HG02642 (cell line): ENCODE measurements around the gene LGALS8.
A peak's percentile ranks its signal among the peaks of the same experiment; 100 is the strongest.

ENCODE experiments used
- ATAC-seq: cut with Tn5 transposase; IDR thresholded peaks from one replicate; pipeline ENCODE4 v1.9.1; 2021; ENCODE audit warnings: mild to moderate bottlenecking; ENCODE audit not compliant: unreplicated experiment, poor library complexity

Gene LGALS8

DNA sequence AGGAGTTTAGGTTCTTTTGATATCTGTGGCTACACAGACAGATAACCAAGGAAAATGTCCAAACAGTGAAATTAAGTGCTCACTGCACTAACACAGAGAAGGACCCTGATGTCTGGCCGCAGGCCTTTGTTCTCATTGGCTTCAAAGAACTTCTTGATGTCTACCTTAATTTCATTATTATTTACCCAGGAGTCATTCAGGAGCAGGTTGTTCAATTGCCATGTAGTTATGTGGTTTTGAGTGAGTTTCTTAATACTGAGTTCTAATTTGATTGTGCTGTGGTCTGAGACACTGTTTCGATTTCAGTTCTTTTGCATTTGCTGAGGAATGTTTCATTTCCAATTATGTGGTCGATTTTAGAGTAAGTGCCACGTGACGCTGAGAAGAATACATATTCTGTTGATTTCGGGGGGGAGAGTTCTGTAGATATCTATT lies 15.2 kb upstream of the LGALS8 start:
- no peak for ATAC-seq

DNA sequence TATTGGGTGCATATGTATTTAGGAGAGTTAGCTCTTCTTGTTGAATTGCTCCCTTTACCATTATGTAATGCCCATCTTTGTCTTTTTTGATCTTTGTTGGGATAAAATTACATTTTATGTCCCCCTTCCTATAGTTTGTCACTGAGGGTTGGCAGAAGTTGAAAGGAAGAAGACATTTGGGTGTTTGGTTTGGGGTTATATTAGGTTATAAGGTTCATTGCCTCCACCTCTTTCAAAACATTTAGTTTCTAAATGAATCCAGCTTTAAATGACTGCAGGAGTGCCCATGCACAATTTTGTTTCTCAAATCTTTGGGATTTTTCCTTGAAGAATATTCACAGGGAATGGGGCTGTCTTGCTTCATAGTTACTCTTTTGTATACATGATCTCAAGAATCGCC lies 14.6 kb upstream of the LGALS8 start:
- no peak for ATAC-seq

DNA sequence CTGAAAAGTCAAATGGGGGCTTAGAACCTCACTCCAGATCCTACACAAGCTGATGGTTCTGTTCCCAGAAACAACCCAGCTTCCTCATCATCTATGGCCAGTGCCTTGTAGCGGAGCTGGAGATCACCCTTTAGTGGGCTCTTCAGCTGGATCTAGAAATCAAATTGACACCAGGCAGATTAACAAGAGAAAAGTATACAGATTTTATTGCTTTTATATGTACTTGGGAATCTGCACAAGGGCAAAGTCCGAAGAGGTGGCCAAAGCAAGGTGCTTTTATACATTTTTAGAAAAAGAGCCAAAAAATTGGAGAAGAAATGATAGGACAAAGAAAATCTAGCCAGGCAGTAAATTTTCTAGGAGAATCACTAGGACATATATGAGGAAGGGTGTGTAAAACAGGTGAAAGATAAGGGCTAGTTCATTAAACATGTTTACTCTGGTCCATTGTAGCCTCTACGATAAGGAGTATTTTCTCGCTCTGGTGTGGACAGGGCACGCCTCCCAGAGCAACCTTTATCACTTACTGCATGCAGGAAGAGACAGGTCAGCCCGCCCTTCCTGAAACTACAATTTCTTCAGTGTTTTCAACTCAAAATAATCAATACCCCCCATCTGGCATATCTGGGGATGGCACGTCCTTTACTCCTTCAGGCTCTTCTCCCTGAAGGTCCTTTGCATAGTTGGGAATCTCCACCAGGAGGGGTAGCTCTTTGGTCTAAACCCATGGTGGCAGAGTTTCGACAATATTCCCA lies 14.0 kb upstream of the LGALS8 start:
- ATAC-seq = no peak

DNA sequence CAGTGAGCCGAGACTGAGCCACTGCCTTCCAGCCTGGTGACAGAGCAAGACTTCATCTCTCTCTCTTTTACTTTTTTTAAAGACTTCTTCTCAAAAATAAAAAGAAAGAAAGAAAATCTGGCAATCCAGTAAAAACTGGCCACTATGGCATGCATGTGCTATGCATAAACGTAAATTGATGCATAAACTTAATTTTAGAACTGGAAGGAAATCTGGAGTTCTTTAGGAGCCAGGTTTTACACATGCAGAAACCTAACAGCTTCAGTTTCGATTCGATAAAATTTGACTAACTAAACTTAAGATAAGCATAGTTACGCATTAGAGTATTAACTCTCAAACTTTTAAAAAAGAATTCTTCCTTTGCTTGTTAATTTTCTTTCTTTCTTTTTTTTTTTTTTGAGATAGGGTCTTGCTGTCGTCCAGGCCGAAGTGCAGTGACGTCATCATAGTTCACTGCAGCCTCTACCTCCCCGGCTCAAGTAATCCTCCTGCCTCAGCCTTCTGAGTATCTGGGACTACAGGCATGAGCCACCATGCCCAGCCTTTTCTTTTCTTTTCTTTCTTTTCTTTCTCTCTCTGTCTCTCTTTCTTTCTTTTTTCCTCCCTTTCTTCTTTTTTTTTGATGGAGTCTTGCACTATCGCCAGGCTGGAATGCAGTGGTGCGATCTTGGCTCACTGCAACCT lies 11.9 kb upstream of the LGALS8 start:
- ATAC-seq = no peak

DNA sequence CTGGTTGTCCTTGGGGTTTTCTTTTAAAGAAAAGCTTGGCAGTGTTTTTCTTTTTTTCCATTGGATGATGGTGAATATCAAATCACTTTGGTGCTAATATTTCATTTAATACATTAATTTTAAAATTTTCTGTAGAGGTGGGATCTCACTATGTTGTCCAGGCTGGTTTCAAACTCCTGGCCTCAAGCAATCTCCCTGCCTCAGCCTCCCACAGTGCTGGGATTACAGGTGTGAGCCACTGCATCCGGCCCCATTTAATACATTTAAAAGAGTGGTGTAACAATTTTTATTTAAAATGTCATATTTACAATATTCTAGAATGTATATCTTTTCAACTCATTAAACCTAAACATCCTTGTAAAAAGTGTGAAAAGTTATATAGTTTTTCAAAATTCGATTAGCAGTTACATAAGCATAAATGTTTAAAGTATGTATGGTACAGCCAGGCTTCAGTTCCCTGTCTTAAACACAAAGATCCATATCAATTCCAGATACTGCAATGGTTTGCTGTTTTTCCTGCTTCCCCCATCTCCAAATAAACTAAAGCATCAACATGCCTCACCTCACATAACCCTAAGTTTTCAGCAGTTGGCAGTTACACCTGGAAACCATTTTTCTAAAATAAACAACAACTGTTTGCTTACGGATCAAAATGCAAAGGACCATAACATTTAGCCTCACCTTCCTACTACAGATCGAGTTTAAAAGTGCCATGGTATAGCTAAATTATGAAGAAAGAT lies 8.9 kb upstream of the LGALS8 start:
- ATAC-seq = no peak

DNA sequence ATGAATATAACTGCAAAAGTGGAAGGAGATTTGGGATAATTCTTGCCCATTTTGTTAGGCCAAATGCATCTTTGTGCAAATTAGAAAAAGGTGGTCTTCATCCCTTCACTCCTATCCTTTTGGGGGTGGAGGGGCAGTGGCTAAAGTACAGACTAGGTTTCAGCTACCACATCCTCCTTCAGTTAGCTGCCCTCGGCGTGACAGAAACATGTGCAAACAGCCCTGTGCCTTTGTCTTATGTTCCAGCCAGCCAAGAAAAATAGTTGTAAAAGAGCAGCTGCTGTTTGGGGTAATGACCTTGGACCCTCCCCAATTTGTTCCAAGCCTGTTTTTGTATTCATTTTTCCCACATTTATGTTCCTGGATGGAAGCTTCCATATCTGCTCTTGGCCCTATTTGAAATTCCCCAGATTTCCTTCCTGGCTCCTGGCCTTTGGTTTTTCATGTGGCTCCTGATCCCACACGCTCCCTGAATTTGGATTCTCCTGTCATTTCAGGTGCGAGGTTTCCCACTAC lies 8.3 kb upstream of the LGALS8 start:
- ATAC-seq = no peak

DNA sequence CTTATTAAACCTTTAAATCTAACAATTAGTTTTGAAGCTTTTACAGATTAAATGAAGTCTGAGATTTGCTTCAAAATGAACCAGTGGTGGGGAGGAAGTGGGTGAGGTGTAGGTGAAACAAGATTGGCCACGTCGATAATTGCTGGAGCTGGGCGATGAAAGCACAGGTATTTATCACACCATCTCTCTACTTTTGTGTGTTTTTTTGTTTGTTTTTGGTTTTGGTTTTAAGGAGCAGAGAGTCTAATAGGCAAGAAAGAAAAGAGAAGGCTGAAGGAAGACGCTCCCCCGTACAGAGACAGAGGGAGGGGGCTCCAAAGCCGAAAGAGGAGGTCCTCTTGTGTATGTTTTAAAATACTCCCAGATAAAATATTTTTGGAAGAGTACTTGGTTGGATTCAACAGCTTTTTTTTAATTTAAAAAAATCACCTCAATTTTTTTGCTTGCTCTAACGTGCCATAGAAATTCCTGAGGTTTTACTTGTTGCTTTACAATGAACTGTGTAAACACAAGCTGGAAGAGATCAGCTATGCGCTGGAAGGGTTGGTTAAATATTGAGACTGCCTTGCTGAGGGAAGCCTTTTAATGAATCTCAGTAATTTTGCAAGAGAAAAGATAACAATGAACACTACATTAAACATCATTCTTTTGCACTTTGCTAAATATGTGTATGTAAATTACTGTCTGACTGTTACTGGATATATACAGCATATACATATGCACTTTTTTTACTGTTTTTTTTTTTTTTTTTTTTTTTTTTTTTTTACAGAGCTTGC lies 6.7 kb upstream of the LGALS8 start:
- no peak for ATAC-seq

DNA sequence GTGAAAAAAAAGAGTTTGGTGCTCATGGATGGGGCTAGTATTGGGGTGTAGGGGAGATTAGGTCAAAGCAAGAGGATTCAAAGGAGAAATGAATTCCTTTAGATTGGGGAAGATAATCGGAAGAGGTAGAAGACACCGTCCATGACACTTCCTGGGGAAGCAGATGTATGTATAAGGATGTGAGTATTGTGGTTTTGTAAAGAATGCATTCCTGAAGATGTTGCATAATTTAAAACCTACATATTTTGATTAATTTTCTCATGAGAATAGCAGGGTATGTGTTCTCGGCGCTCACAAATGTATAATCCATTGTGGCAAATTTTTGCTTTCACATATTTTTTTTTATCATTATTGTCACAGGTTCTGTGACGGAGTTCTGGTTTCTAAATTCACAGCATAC lies 5.5 kb upstream of the LGALS8 start:
- ATAC-seq = no peak

DNA sequence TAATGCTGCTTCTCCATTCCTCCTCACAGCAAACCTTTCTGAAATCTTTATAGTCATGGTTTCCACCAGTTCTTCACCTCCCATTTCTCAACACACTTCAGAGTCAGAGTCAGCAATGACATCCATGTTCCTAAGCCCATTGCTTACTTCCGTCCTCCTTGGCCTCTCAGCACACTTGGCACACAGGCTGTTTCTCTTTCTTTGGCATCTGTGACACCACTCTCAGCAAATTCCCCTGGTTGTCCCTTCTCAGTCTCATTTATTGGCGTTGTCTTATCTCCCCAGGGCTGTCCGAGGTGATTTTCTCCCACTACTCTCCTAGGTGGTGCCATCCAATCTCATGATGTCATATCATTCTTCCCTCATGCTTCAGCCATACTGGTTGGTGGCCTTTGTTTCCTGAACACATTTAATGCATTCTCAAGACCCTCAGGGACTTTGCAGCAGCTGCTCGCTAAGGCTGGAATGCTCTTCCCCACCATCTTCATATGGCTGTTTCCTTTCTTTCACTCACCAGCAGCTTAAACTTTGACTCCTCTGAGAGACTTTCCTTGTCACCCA lies 3.3 kb upstream of the LGALS8 start:
- no peak for ATAC-seq

DNA sequence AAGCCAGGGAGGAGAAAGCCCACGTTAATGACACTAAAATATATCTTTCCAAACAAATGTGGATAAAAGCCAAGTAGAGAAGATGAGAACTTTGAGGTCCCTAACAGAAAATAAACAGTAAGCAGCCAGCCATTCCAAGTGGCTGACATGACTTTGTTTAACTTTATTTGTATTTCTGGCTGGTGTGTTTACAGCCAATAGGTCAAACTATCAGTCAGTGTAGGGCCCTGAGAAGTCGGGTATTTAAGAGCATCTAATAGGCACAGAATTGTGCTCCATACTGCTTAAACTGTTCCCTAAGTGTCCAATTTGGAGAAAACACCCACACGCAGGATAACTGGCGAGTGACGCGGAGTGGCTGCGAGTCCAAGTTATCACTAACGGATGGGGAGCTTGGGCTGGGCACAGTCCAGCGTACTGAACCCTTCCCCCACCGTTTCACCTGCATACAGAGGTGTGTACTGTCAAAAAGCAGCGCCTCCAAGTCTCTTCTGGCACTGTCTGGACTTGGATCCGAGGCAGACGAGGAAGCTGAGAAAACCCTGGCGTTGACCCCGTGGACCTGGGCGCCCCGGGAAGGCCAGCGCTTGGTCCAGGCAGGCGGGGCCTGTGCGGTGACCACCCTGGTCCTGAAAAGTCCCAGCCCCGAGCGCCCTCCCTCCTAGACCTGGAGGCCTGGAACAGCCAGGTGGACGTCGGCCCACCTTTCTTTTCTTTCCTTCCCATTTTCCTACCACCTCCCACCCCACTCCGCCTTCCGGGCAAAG lies 662 bp upstream of the LGALS8 start:
- ATAC-seq = peak; percentile 11

DNA sequence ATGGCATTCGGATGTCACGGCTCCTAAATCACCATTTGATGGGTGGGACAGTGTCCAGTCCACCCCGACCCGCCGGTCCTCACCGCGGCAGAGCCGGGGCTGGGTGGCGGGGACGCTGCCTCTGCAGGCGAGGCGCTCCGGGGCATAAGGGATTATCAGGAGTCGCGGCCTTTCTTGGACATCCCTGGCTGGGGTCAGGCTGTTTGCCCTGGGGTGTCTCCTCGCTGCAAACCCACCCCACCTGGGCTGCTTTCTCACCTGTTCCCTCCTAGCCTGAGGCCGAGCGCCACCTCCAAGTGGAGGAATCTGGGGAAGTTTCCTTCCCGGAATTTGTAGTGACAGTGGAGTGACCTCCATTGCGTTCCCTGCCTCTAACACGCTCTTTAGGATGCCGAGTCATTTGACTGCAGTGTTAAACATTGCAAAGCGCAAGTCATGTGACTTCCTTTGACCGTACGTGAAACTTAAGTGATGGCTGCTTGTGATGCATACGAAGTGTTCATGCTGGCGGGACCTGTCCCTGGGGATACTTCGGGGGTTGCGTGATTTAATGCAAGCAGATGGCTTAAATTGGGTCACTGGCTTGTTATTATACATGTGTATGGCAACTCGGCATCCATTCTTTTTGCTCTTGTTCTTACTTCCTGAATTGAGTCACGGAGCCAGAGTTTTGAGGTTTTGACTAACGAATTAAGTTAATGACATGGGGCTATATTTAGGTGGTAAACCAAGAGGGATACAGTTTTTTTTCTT lies 536 bp downstream of the LGALS8 start:
- peak; percentile 85 for ATAC-seq

DNA sequence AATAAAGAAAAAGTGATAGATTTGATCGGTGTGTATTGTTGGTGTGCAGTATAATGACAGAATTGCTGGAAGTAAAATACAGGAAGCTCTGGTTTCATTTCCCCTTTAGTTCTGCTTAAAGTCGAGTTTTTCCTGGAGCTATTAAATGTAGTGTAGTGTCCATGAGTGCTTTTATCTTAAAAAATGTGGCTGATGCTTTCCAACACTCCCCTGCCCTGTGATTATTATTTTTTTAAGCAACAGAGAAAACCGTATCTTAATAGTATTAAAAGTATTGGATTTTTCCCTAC lies 1.1 kb downstream of the LGALS8 start:
- ATAC-seq = no peak

DNA sequence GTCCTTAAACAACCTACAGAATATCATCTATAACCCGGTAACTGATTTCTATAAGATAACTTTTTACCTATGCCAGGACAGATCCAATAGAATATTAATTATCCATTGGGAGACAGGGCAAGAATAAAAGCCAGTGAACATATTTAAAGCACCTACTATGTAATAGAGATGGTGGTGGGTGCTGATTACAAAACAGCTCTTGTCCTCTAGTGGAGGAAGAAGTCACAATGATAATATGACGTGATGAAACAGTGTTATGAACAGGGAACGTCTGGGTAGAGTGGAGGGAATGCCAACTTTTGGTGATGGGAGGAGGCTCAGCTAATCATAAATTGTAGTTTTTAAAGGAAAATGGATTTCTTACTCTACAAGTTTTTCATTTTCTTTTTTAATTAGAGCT lies 2.3 kb downstream of the LGALS8 start:
- no peak for ATAC-seq

DNA sequence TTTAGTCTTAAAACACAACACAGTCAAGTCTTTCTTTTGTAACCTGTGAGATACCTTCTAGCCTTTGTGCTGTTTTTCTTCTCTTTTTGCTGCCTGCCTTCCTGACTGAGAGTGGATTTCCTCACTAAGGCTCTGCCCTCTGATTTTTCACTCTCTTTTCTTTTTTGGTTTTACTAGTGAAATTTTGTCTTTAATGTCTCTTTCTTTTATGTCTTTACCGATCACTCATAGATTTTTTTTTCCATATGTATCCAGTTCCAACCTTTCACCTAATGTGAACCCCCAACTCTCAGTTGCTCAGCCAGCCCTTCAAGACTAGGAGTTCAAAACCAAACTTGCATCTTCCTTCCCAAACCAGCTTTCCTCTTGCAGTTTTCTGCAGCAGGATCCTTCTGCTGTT lies 6.5 kb downstream of the LGALS8 start:
- ATAC-seq = no peak

DNA sequence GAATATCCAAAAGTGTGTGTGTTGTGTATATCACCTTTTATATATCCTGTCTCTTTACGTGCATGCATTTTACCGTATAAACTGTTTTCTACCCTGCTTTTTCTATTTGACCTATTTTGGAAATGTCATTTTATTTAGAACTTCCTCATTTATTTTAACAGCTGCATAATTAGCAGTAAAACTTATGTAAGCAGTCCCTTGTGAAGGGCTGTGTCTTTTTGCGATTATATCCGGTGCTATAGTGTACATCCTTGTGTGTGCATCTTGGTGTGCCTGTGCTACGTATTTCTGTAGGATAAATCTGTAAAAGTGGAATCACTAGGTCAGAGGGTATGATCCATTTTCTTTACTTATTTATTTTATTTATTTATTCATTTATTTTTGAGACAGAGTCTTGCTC lies 7.2 kb downstream of the LGALS8 start:
- no peak for ATAC-seq

DNA sequence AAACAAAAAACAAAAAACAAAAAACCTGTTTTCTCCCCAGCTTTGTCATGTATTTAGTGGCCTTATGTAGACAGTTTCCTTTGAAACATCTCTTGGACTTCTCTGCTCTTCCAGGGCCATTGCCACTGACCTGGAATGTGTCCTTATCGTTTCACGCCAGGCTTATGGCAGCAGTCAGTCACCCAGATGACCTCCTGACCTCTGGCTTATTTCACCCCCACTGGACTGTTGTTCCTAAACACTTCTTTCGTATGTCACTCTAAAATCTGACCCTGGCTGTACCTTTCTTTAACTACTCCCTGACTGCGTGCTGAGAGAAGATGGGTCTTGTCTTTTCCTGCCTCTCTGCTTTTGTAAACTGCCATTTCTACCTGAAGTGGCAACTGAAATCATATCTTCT lies 9.1 kb downstream of the LGALS8 start:
- ATAC-seq = no peak

DNA sequence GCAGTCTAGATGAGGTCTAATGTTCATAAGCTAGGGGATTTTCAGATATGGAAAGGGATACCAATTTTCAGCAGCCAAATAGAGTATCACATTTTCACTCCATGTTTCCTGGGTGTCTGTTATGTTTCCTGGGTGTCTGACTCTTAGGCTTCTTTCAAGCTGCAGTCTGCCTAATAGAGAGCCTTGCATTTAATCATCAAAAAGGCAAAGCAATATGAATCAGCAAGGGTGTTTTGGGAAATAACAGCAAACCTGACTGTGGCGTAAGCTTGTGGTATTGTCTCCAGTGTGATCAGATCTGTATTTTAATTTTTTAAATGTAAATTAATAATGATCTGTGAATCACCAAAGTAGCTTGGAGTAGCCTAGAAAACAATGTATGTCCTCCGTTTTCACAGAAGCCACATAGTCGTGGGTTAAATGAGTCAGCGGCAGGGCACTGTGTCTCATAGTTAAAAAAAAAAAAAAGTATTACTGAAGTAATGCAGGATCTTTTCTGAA lies 10.4 kb downstream of the LGALS8 start:
- no peak for ATAC-seq

DNA sequence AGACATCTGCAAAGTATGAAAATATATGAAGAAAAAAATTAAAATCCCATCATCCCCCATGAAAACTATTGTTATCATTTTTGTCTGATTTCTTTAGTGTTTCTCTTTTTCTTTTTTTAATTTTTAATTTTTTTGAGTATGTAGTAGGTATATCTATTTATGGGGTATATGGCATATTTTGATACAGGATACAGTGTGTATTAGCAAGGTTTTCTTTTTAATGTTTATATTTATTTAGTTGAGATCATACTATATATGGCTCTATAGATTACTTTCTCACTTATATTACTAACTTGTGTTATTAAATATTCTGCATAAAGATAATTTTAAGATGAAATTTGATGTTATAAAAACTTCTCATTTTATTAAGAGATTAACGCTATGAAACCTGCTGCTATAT lies 11.4 kb downstream of the LGALS8 start:
- ATAC-seq = no peak

DNA sequence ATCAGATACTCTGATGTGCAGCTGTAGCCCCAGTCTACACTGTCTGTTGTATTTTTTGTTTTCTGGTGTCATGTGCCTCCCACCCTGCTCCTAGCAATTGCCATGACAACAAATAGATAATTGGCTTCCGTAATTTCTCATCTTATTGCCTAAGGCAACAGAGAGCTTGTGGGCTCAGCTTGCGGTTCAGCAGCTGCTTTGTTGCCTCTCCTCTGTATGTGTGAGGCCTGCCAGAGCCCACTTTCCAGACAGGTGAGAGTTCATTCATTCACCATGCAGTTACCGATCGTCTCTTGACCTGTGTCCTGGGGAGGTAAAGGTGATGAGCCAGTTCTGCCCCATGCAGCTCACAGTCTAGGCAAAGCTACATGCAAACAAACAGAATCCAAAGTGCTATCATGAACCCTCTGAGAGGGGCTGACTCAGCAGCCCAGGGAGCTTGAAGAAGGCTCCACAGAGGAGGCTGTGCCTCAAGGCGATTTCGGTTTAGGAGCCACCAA lies 11.9 kb downstream of the LGALS8 start:
- no peak for ATAC-seq
